GM12872 (cell line): Measurements from ENCODE around the gene NEURL4.

ENCODE experiments used
- CTCF ChIP-seq: IDR thresholded peaks from 3 replicates; pipeline ENCODE4 v1.5.1; 2011; ENCODE audit warnings: low read depth, mild to moderate bottlenecking, low read length, moderate library complexity; ENCODE audit not compliant: insufficient read depth

NEURL4 gene

GRCh38 chr17:7289256-7290032 lies 39.7 kb downstream of the NEURL4 start:
- no peak for TF ChIP-seq CTCF

- no peak for TF ChIP-seq CTCF
Observed at GRCh38 chr17:7285679-7286078, 43.5 kb downstream of the NEURL4 start.

- TF ChIP-seq CTCF: no peak
Observed at GRCh38 chr17:7284911-7285310, 44.2 kb downstream of the NEURL4 start.

GRCh38 chr17:7283471-7284216 lies 45.5 kb downstream of the NEURL4 start:
- TF ChIP-seq CTCF: no peak

- TF ChIP-seq CTCF: no peak
Observed at GRCh38 chr17:7282752-7283321, 46.3 kb downstream of the NEURL4 start.

GRCh38 chr17:7281953-7282751 lies 47.0 kb downstream of the NEURL4 start:
- no peak for TF ChIP-seq CTCF
